Measurements from ENCODE around the gene MXRA7.

MXRA7 gene

GRCh38 chr17:76695059-76695831 is 15.5 kb downstream of the MXRA7 start:
- DNase-seq = no peak

GRCh38 chr17:76691379-76692191 is 19.2 kb downstream of the MXRA7 start:
- no peak for DNase-seq

GRCh38 chr17:76690596-76691280 is 20.0 kb downstream of the MXRA7 start:
- DNase-seq = no peak

GRCh38 chr17:76689859-76690258 is 20.9 kb downstream of the MXRA7 start:
- DNase-seq = no peak

GRCh38 chr17:76688165-76688622 is 22.6 kb downstream of the MXRA7 start:
- DNase-seq = no peak

GRCh38 chr17:76687298-76688164 is 23.2 kb downstream of the MXRA7 start:
- DNase-seq = no peak

- DNase-seq = no peak
Measured at GRCh38 chr17:76686538-76687297, 24.0 kb downstream of the MXRA7 start.

- no peak for DNase-seq
Measured at GRCh38 chr17:76685846-76686245, 24.9 kb downstream of the MXRA7 start.

GRCh38 chr17:76685366-76685765 is 25.4 kb downstream of the MXRA7 start:
- no peak for DNase-seq

GRCh38 chr17:76684756-76685155 is 26.0 kb downstream of the MXRA7 start:
- no peak for DNase-seq

- DNase-seq = no peak
Measured at GRCh38 chr17:76683921-76684745, 26.6 kb downstream of the MXRA7 start.

- DNase-seq = no peak
Measured at GRCh38 chr17:76683011-76683755, 27.6 kb downstream of the MXRA7 start.

GRCh38 chr17:76682296-76682695 is 28.5 kb downstream of the MXRA7 start:
- no peak for DNase-seq

- DNase-seq = peak in 1 of 2 experiments; percentile 39
Measured at GRCh38 chr17:76681222-76682137, 29.3 kb downstream of the MXRA7 start.

- DNase-seq = no peak
Measured at GRCh38 chr17:76679239-76679638, 31.5 kb downstream of the MXRA7 start.

- no peak for DNase-seq
Measured at GRCh38 chr17:76678330-76678729, 32.4 kb downstream of the MXRA7 start.

- no peak for DNase-seq
Measured at GRCh38 chr17:76677406-76677805, 33.4 kb downstream of the MXRA7 start.

- DNase-seq = no peak
Measured at GRCh38 chr17:76676629-76677028, 34.1 kb downstream of the MXRA7 start.

GRCh38 chr17:76675648-76676047 is 35.1 kb downstream of the MXRA7 start:
- DNase-seq = no peak
